HepG2 (cell line): Measurements from ENCODE around the gene UCN. TPM values are rescaled to one million over a fixed set of nuclear protein-coding genes. Genes with fewer than 3 reads are reported as not detected.
A peak's percentile ranks its signal among the peaks of the same experiment; 100 is the strongest.

Source experiments
- ATAC-seq: fragments of 200-7000 bp; cut with Tn5 transposase; 3 replicates; pipeline ENCODE4 v1.9.1; 2020; ENCODE audit warnings: mild to moderate bottlenecking, moderate library complexity
- BruUV-seq: library from RNA; stranded (reverse); fragments of 400-500 nt; replicated peaks from 2 replicates; lab custom pipeline; 2021; lab: Mats Ljungman, UMichigan
- CTCF ChIA-PET: fragments of 300-600 bp; formaldehyde crosslinking; extraction: SDS; loops from one replicate; lab custom pipeline; 2021; ENCODE audit warnings: low total read pairs, inconsistent platforms, low intra/inter-chr PET ratio; lab: Yijun Ruan, JAX
- POLR2A ChIA-PET: fragments of 350-600 bp; sonication (Branson Sonifier 250); formaldehyde crosslinking; loops from one replicate; lab custom pipeline; 2020; ENCODE audit warnings: antibody characterized with exemption, inconsistent platforms; lab: Yijun Ruan, JAX
- DNase-seq: peaks from one replicate; pipeline ENCODE4 v3.0.0-alpha.2; 2015; ENCODE audit warnings: low spot score
- FAIRE-seq: peaks from 3 replicates; lab custom pipeline; 2011; peaks lifted over from hg19 to GRCh38; lab: Jason Lieb, UNC
- H2AFZ ChIP-seq: one replicate; pipeline ENCODE4 v1.6.1; 2011; ENCODE audit warnings: low read length, inconsistent platforms
- H3K27ac ChIP-seq: fragments of 300-600 bp; 3 replicates; pipeline ENCODE4 v1.8.0; 2011; ENCODE audit warnings: mixed run types, mild to moderate bottlenecking, mixed read lengths, low read length, inconsistent platforms; ENCODE audit not compliant: insufficient read depth; ENCODE audit errors: extremely low read length
- H3K27me3 ChIP-seq, 2 experiments: fragments of 200-600 bp in 1 of 2; 2 replicates in 1 of 2; 3 replicates in 1 of 2; pipeline versions ENCODE4 v1.6.0 to v1.8.0; 2011; ENCODE audit warnings: low read length in 2 of 2, mild to moderate bottlenecking in 2 of 2, moderate library complexity in 2 of 2, inconsistent platforms in 1 of 2; ENCODE audit not compliant: insufficient read depth in 2 of 2, control insufficient read depth in 1 of 2
- H3K36me3 ChIP-seq, 2 experiments: fragments of 200-600 bp in 1 of 2; replicated peaks in 1 of 2; 2 replicates in 1 of 2; 3 replicates in 1 of 2; pipeline versions ENCODE4 v1.5.1 to v1.8.0; 2011; ENCODE audit warnings: low read length in 2 of 2, inconsistent platforms in 1 of 2; ENCODE audit not compliant: insufficient read depth in 2 of 2, control insufficient read depth in 1 of 2
- H3K4me1 ChIP-seq: 2 replicates; pipeline ENCODE4 v1.5.1; 2012; ENCODE audit warnings: low read length, inconsistent platforms; ENCODE audit not compliant: insufficient read depth
- H3K4me2 ChIP-seq: 2 replicates; pipeline ENCODE4 v1.6.0; 2011; ENCODE audit warnings: low read depth, low read length, inconsistent platforms
- H3K4me3 ChIP-seq, 3 experiments: fragments of 200-600 bp in 1 of 3; sonication (generic), shearing (Covaris generic) in 1 of 3; replicated peaks in 1 of 3; 2 replicates each; pipeline ENCODE4 v1.5.1; 2011 to 2016; ENCODE audit warnings: low read length in 3 of 3, inconsistent platforms in 2 of 3, low read depth in 2 of 3, mild to moderate bottlenecking in 2 of 3, control low read depth in 1 of 3, mixed read lengths in 1 of 3; ENCODE audit not compliant: insufficient read depth in 1 of 3
- H3K79me2 ChIP-seq: one replicate; pipeline ENCODE4 v1.6.1; 2011; ENCODE audit warnings: low read length, inconsistent platforms; ENCODE audit not compliant: insufficient read depth
- H3K9ac ChIP-seq: 2 replicates; pipeline ENCODE4 v1.6.0; 2011; ENCODE audit warnings: mild to moderate bottlenecking, low read depth, low read length, inconsistent platforms; ENCODE audit not compliant: insufficient read depth
- H3K9me3 ChIP-seq: 2 replicates; pipeline ENCODE4 v1.5.1; 2012; ENCODE audit warnings: mild to moderate bottlenecking, low read length
- H4K20me1 ChIP-seq: 2 replicates; pipeline ENCODE4 v1.6.0; 2011; ENCODE audit warnings: inconsistent platforms, mild to moderate bottlenecking, low read length, moderate library complexity; ENCODE audit not compliant: insufficient read depth
- SKI ChIP-seq: fragments of 450-650 bp; IDR thresholded peaks from one replicate; pipeline ENCODE4 v1.6.1; 2018; ENCODE audit warnings: mild to moderate bottlenecking; ENCODE audit not compliant: partially characterized antibody
- ZNF17 ChIP-seq: sonication (generic); formaldehyde crosslinking; IDR thresholded peaks from 2 replicates; pipeline ENCODE4 v1.5.0; 2020; ENCODE audit warnings: mild to moderate bottlenecking, missing genetic modification reagents
- ZNF382 ChIP-seq: sonication (generic); formaldehyde crosslinking; IDR thresholded peaks from 2 replicates; pipeline ENCODE4 v1.5.0; 2020; ENCODE audit warnings: missing genetic modification reagents, mild to moderate bottlenecking, borderline replicate concordance
- WGBS: methylation state at CpG from one replicate; pipeline ENCODE4 v1.1.6; 2017; ENCODE audit warnings: low lambda C conversion rate; 5-methylcytosine and 5-hydroxymethylcytosine counted together
- in situ Hi-C: cut with HindIII; loops from 2 replicates; pipeline ENCODE4 v1.10.0; 2017; ENCODE audit warnings: low pct_unique_long_range_greater_than_20kb; ENCODE audit not compliant: extremely low pct_ligation_motif_present
- intact Hi-C: fragments of 100-400 bp; cut with micrococcal nuclease; formaldehyde crosslinking; loops from one replicate; pipeline ENCODE4 v1.10.0; 2022; ENCODE audit not compliant: unreplicated experiment
- polyA plus RNA-seq, 8 experiments: library from polyadenylated mRNA; depleted of rRNA in 3 of 8; stranded (reverse) in 7 of 8; unstranded in 1 of 8; fragments of >200 nt; fragmentation: Illumina TruSeq in 4 of 8; extraction: Trizol in 4 of 8; gene quantifications; 2 replicates each; pipeline versions ENCODE4 v1.2.1 to v1.2.3, GENCODE V29; 2011 to 2016; ENCODE audit warnings: low read depth in 4 of 8, missing spikeins in 1 of 8, mixed read lengths in 1 of 8; ENCODE audit not compliant: insufficient read depth in 1 of 8
- total RNA-seq, 5 experiments: library from RNA; depleted of rRNA; stranded (reverse); fragments of >200 nt; fragmentation: Illumina TruSeq; extraction: Trizol; gene quantifications; 2 replicates each; pipeline ENCODE4 v1.2.3, GENCODE V29; 2016; ENCODE audit warnings: low read depth in 1 of 5
- TF ChIP-seq, protein P1 (sequence below): sonication (generic); formaldehyde crosslinking; IDR thresholded peaks from 2 replicates; pipeline ENCODE4 v1.4.0; 2020; ENCODE audit warnings: missing genetic modification reagents
- TF ChIP-seq, protein P2 (sequence below): sonication (generic); formaldehyde crosslinking; IDR thresholded peaks from 2 replicates; pipeline ENCODE4 v1.8.1; 2023; ENCODE audit warnings: missing genetic modification reagents, inconsistent platforms, borderline replicate concordance

The UCN gene
- total and polyA plus RNA-seq, 2 of the 13 experiments (the other 11 are each of a cell fraction or from before 2014, with no cell fraction given), result 1.2 to 2.3 TPM

DNA sequence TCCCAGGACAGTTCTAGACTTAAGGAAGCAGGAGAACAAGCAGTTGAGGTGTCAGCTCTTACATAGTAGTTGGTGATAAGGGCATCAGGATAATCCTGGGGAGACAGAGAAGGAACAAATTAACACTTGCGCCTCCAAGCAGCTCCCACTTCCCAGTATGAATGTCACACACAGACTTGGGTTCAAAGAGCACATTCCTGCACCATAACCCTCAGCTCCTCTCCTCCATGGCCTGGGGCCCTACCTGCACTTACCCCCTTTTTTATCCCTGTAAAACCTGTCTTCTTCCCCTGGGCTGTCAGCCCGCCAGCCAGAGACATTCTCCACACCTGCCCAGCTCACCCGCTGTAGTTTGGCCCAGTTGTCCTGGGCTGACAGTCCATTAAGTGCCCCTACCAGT lies 3.9 kb upstream of the UCN start (continued):
- TF ChIP-seq, protein P1, sequence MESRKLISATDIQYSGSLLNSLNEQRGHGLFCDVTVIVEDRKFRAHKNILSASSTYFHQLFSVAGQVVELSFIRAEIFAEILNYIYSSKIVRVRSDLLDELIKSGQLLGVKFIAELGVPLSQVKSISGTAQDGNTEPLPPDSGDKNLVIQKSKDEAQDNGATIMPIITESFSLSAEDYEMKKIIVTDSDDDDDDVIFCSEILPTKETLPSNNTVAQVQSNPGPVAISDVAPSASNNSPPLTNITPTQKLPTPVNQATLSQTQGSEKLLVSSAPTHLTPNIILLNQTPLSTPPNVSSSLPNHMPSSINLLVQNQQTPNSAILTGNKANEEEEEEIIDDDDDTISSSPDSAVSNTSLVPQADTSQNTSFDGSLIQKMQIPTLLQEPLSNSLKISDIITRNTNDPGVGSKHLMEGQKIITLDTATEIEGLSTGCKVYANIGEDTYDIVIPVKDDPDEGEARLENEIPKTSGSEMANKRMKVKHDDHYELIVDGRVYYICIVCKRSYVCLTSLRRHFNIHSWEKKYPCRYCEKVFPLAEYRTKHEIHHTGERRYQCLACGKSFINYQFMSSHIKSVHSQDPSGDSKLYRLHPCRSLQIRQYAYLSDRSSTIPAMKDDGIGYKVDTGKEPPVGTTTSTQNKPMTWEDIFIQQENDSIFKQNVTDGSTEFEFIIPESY (CRISPR knock-in tag), result 0 out of 2 replicates have a peak, but pooled peaks have one; percentile 35
- TF ChIP-seq ZNF382 (CRISPR knock-in tag), result no peak

DNA sequence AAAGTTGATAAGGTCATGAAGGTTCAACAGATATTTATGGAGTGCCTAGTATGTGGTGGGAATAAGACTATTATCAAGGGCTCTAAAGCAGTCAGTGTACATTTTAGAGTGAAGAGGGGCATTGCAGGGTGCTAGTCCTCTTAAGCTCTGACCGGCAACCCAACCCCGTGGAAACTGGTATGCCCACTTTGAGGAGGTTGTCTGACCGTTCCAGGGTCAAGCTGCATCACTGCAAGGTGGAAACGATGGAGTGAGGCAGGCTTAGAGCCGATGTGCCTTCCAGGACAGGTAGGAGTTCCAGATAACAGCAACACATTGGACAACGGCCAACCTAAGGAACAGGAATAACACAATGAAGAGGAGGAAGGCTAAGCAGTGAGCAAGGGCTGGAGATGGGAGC lies 1.4 kb upstream of the UCN start:
- H3K79me2 ChIP-seq, result no peaks in the 10 kb centered on the region
- H3K4me1 ChIP-seq, result peaks cover 32% of the 10 kb centered on the region
- ChIA-PET POLR2A (interaction anchor here (0.7 to 1.6 kb wide), 3 partner anchors 11 to 1068 kb away, joined by 3 to 5 read pairs (median 4); no protein-coding TSS in a partner anchor), CTCF (no interaction called here)
- no peak for DNase-seq
- H3K4me2 ChIP-seq, result no peak overlapping the region
- BruUV-seq, result no TSS peak
- no peak for TF ChIP-seq ZNF17 (CRISPR knock-in tag)
- TF ChIP-seq SKI, result no peak
- TF ChIP-seq, protein P2, sequence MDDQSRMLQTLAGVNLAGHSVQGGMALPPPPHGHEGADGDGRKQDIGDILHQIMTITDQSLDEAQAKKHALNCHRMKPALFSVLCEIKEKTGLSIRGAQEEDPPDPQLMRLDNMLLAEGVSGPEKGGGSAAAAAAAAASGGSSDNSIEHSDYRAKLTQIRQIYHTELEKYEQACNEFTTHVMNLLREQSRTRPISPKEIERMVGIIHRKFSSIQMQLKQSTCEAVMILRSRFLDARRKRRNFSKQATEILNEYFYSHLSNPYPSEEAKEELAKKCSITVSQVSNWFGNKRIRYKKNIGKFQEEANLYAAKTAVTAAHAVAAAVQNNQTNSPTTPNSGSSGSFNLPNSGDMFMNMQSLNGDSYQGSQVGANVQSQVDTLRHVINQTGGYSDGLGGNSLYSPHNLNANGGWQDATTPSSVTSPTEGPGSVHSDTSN (CRISPR knock-in tag), result no peak
- H3K9me3 ChIP-seq, result no peaks in the 10 kb centered on the region
- H3K9ac ChIP-seq, result no peak overlapping the region
- H3K4me3 ChIP-seq, result no peak overlapping the region
- H4K20me1 ChIP-seq, result no peaks in the 10 kb centered on the region
- intact Hi-C loops, result no loop called here
- H3K27ac ChIP-seq, result no peak overlapping the region
- peaks cover 0 to 2% of the 10 kb centered on the region in 2 experiments; a peak in 2 of 5 replicates for H3K27me3 ChIP-seq
- in situ Hi-C loops, result no loop called here
- ATAC-seq, result no peak
- WGBS, result 91% methylated on average over 6 of the region's 6 CpGs
- peaks cover 0 to 2% of the 10 kb centered on the region in 2 experiments; a peak in 2 of 5 replicates for H3K36me3 ChIP-seq
- peak; percentile 8 for FAIRE-seq
- H2AFZ ChIP-seq, result no peak overlapping the region
